H9 (cell line): ENCODE results near the gene FAM81B. TPM values are rescaled to one million over a fixed set of nuclear protein-coding genes. Genes with fewer than 3 reads are reported as not detected.

Experiments
- DNase-seq: peaks from one replicate; pipeline ENCODE4 v3.0.0-alpha.2; 2017
- H2AFZ ChIP-seq: one replicate; pipeline ENCODE4 v1.6.1; 2013; ENCODE audit warnings: mild to moderate bottlenecking, low read length, control low read depth, moderate library complexity
- H2AK5ac ChIP-seq: 2 replicates; pipeline ENCODE4 v1.6.1; 2013; ENCODE audit warnings: low read length, control low read depth, mixed read lengths; ENCODE audit not compliant: insufficient read length
- H2BK120ac ChIP-seq: one replicate; pipeline ENCODE4 v1.6.1; 2013; ENCODE audit warnings: low read depth, mild to moderate bottlenecking, low read length, control low read depth, inconsistent platforms; ENCODE audit not compliant: poor library complexity, severe bottlenecking
- H2BK12ac ChIP-seq: 2 replicates; pipeline ENCODE4 v1.6.1; 2013; ENCODE audit warnings: low read length, control low read depth, mixed read lengths, low read depth; ENCODE audit not compliant: insufficient read length
- H2BK15ac ChIP-seq: 2 replicates; pipeline ENCODE4 v1.6.1; 2013; ENCODE audit warnings: low read depth, low read length, control low read depth
- H2BK20ac ChIP-seq: one replicate; pipeline ENCODE4 v1.6.1; 2013; ENCODE audit warnings: low read depth, mild to moderate bottlenecking, low read length, control low read depth, inconsistent platforms; ENCODE audit not compliant: poor library complexity, severe bottlenecking
- H2BK5ac ChIP-seq: 2 replicates; pipeline ENCODE4 v1.6.1; 2013; ENCODE audit warnings: low read length, control low read depth, mixed read lengths; ENCODE audit not compliant: insufficient read length
- H3K14ac ChIP-seq: 2 replicates; pipeline ENCODE4 v1.6.1; 2013; ENCODE audit warnings: low read length, control low read depth; ENCODE audit not compliant: insufficient read depth
- H3K18ac ChIP-seq: 2 replicates; pipeline ENCODE4 v1.6.1; 2013; ENCODE audit warnings: low read depth, mild to moderate bottlenecking, mixed read lengths, low read length, control low read depth; ENCODE audit not compliant: insufficient read length
- H3K23ac ChIP-seq: 2 replicates; pipeline ENCODE4 v1.6.1; 2013; ENCODE audit warnings: low read length, control low read depth, mixed read lengths, low read depth; ENCODE audit not compliant: insufficient read length
- H3K23me2 ChIP-seq: 2 replicates; pipeline ENCODE4 v1.6.1; 2013; ENCODE audit warnings: low read depth, mild to moderate bottlenecking, mixed read lengths, low read length, control low read depth; ENCODE audit not compliant: insufficient read length, poor library complexity, severe bottlenecking
- H3K27ac ChIP-seq: 2 replicates; pipeline ENCODE4 v1.5.1; 2013; ENCODE audit warnings: low read length, control low read depth, mixed read lengths, low read depth; ENCODE audit not compliant: insufficient read length
- H3K27me3 ChIP-seq: 2 replicates; pipeline ENCODE4 v1.6.1; 2013; ENCODE audit warnings: low read length, control low read depth, inconsistent platforms; ENCODE audit not compliant: insufficient read depth
- H3K4ac ChIP-seq: 2 replicates; pipeline ENCODE4 v1.6.1; 2013; ENCODE audit warnings: low read depth, mild to moderate bottlenecking, control low read depth, inconsistent platforms, low read length, moderate library complexity
- H3K4me1 ChIP-seq: 2 replicates; pipeline ENCODE4 v1.6.1; 2013; ENCODE audit warnings: low read length, control low read depth, inconsistent platforms; ENCODE audit not compliant: insufficient read depth
- H3K4me2 ChIP-seq: 2 replicates; pipeline ENCODE4 v1.6.1; 2013; ENCODE audit warnings: low read length, control low read depth, mixed read lengths; ENCODE audit not compliant: insufficient read length, insufficient read depth
- H3K56ac ChIP-seq: 2 replicates; pipeline ENCODE4 v1.6.1; 2013; ENCODE audit warnings: low read depth, mild to moderate bottlenecking, mixed read lengths, low read length, control low read depth; ENCODE audit not compliant: insufficient read length
- H3K79me1 ChIP-seq: 2 replicates; pipeline ENCODE4 v1.6.1; 2013; ENCODE audit warnings: low read depth, mild to moderate bottlenecking, moderate library complexity, low read length, control low read depth, inconsistent platforms; ENCODE audit not compliant: insufficient read depth, poor library complexity, severe bottlenecking
- H3K79me2 ChIP-seq: 2 replicates; pipeline ENCODE4 v1.6.1; 2013; ENCODE audit warnings: low read length, control low read depth, inconsistent platforms; ENCODE audit not compliant: insufficient read depth
- H3K9ac ChIP-seq: 2 replicates; pipeline ENCODE4 v1.6.1; 2013; ENCODE audit warnings: low read length, control low read depth, mixed read lengths; ENCODE audit not compliant: insufficient read length; ENCODE audit errors: extremely low read depth
- H3K9me3 ChIP-seq: one replicate; pipeline ENCODE4 v1.6.1; 2013; ENCODE audit warnings: low read depth, low read length, inconsistent platforms; ENCODE audit not compliant: control insufficient read depth
- H3T11ph ChIP-seq: one replicate; pipeline ENCODE4 v1.6.1; 2013; ENCODE audit warnings: mild to moderate bottlenecking, low read length, control low read depth, inconsistent platforms
- H4K20me1 ChIP-seq: one replicate; pipeline ENCODE4 v1.6.1; 2013; ENCODE audit not compliant: control insufficient read depth, insufficient read length, insufficient read depth
- H4K5ac ChIP-seq: 2 replicates; pipeline ENCODE4 v1.6.1; 2013; ENCODE audit warnings: low read depth, mild to moderate bottlenecking, mixed read lengths, low read length, control low read depth; ENCODE audit not compliant: insufficient read length
- H4K8ac ChIP-seq: replicated peaks from 2 replicates; pipeline ENCODE4 v1.6.1; 2013; ENCODE audit warnings: low read length, control low read depth, mixed read lengths, low read depth; ENCODE audit not compliant: insufficient read length
- H4K91ac ChIP-seq: 2 replicates; pipeline ENCODE4 v1.6.1; 2013; ENCODE audit warnings: low read depth, mild to moderate bottlenecking, moderate library complexity, mixed read lengths, low read length, control low read depth; ENCODE audit not compliant: insufficient read length
- H3K27ac Mint-ChIP-seq, 3 experiments: 2 replicates in 2 of 3; 3 replicates in 1 of 3; pipeline ENCODE4 v1.8.0; 2020 to 2021; ENCODE audit warnings: mixed read lengths in 3 of 3, mild to moderate bottlenecking in 1 of 3, moderate library complexity in 1 of 3
- H3K27me3 Mint-ChIP-seq: 2 replicates; pipeline ENCODE4 v1.8.0; 2021; ENCODE audit warnings: low read depth, mild to moderate bottlenecking, moderate library complexity, mixed read lengths
- H3K36me3 Mint-ChIP-seq, 3 experiments: 2 replicates in 2 of 3; 3 replicates in 1 of 3; pipeline ENCODE4 v1.8.0; 2020 to 2021; ENCODE audit warnings: low read depth in 3 of 3, mixed read lengths in 3 of 3; ENCODE audit not compliant: insufficient read depth in 1 of 3
- H3K4me1 Mint-ChIP-seq, 2 experiments: 2 replicates each; pipeline ENCODE4 v1.8.0; 2020; ENCODE audit warnings: mixed read lengths in 2 of 2
- H3K4me3 Mint-ChIP-seq, 2 experiments: 2 replicates in 1 of 2; 3 replicates in 1 of 2; pipeline ENCODE4 v1.8.0; 2020 to 2021; ENCODE audit warnings: mild to moderate bottlenecking in 2 of 2, mixed read lengths in 2 of 2, moderate library complexity in 1 of 2
- H3K9me3 Mint-ChIP-seq, 2 experiments: 2 replicates in 1 of 2; 3 replicates in 1 of 2; pipeline ENCODE4 v1.8.0; 2020; ENCODE audit warnings: mild to moderate bottlenecking in 2 of 2, mixed read lengths in 2 of 2, moderate library complexity in 1 of 2
- CTCF ChIP-seq: fragments of 200-600 bp; sonication (generic); conservative IDR thresholded peaks from 3 replicates; pipeline ENCODE4 v1.8.0; 2021; ENCODE audit warnings: antibody characterized with exemption, mild to moderate bottlenecking
- WGBS: extraction: QIAGEN DNeasy Blood & Tissue Kit; methylation state at CpG from one replicate; pipeline ENCODE4 v1.1.7; 2013; ENCODE audit warnings: missing lambda C conversion rate, low lambda C conversion rate, mixed read lengths; ENCODE audit not compliant: insufficient read length; ENCODE audit errors: extremely low coverage; 5-methylcytosine and 5-hydroxymethylcytosine counted together
- total RNA-seq: library from RNA; stranded (reverse); gene quantifications from 2 replicates; pipeline ENCODE4 v1.2.1, GENCODE V29; 2021

The FAM81B gene
- total RNA-seq, 1 experiment from 2014 or later, result not detected

DNA sequence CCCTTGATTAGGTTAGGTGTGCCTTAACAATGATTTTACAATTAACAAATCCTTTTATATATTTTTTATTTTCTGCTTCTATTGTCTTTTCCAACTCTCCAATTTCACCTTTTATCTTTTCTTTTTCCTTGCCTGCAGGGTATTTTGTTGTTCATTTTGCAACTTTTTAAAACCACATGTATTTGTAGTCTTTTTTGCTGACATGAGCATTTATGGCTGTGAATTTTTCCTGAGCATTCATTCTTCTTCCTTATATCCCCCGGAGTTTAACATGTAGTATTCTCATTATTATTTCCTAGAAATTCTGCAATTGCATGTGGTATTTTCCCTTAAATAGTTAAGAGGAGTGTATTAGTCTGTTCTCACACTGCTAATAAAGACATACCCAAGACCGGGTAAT, 41.6 kb downstream of the FAM81B start:
- Histone ChIP-seq H3K14ac (no peak overlapping the region), H3K27ac (no peak overlapping the region), H2BK12ac (no peak overlapping the region), H4K8ac (no peak overlapping the region), H3K27me3 (no peaks in the 10 kb centered on the region), H2AFZ (no peak overlapping the region), H3K79me2 (no peaks in the 10 kb centered on the region), H3K9ac (no peak overlapping the region), H3K4me1 (no peaks in the 10 kb centered on the region; the same call in 1 of the 2 replicates), H2AK5ac (no peak overlapping the region), H3K23me2 (no peaks in the 10 kb centered on the region), H2BK120ac (no peak overlapping the region), H4K20me1 (no peaks in the 10 kb centered on the region), H3K4me2 (no peak overlapping the region), H3K9me3 (no peaks in the 10 kb centered on the region), H3T11ph (no peak overlapping the region), H3K18ac (no peak overlapping the region), H3K23ac (no peak overlapping the region), H2BK15ac (no peak overlapping the region), H4K5ac (no peak overlapping the region), H3K4ac (no peak overlapping the region), H3K56ac (no peak overlapping the region), H2BK20ac (no peak overlapping the region), H3K79me1 (no peaks in the 10 kb centered on the region), H4K91ac (no peak overlapping the region), H2BK5ac (no peak overlapping the region)
- H3K9me3 Mint-ChIP-seq, result peaks cover 6 to 7% of the 10 kb centered on the region in 2 experiments; a peak in 3 of 5 replicates
- H3K4me3 Mint-ChIP-seq, result no peak overlapping the region
- peaks cover 4 to 13% of the 10 kb centered on the region in 2 experiments for H3K4me1 Mint-ChIP-seq
- WGBS, result no CpG with 5 or more reads among the region's 2 CpGs
- DNase-seq, result no peak
- H3K27ac Mint-ChIP-seq, result no peak overlapping the region
- H3K36me3 Mint-ChIP-seq, result peaks cover 4 to 8% (median 5%) of the 10 kb centered on the region in 3 experiments
- H3K27me3 Mint-ChIP-seq, result no peaks in the 10 kb centered on the region
- no peak for TF ChIP-seq CTCF
